ENCODE data around the gene CHRM1.
A peak's percentile ranks its signal among the peaks of the same experiment; 100 is the strongest.
"Not testable (repeated sequence)": the region's sequence is repeated elsewhere in the genome, so short reads cannot be mapped to it uniquely, and the experiment has no call there.

The CHRM1 gene

GRCh38 chr11:62937528-62937927 lies 16.4 kb upstream of the CHRM1 start:
- not testable (repeated sequence) for H3K27me3 ChIP-seq (ENCODE audit: insufficient read depth, low read length); H3K27ac ChIP-seq (ENCODE audit: low read depth, low read length); H3K9me3 ChIP-seq (ENCODE audit: insufficient read depth, low read depth, low read length); H3K4me3 ChIP-seq (ENCODE audit: low read length); H3K4me1 ChIP-seq (ENCODE audit: insufficient read depth, low read length); H3K36me3 ChIP-seq (ENCODE audit: insufficient read depth, low read length); H3K9ac ChIP-seq (ENCODE audit: low read depth, low read length)
- 91% methylated on average over 2 of the region's 2 CpGs for WGBS

GRCh38 chr11:62934496-62934785 lies 13.3 kb upstream of the CHRM1 start:
- Histone ChIP-seq H3K9ac (ENCODE audit: low read depth, low read length) (no peak overlapping the region), H3K27ac (ENCODE audit: low read depth, low read length) (no peak overlapping the region), H3K4me3 (ENCODE audit: low read length) (no peak overlapping the region), H3K9me3 (ENCODE audit: insufficient read depth, low read depth, low read length) (0 out of 2 replicates have a peak, but pooled peaks cover 3% of the 10 kb centered on the region), H3K4me1 (ENCODE audit: insufficient read depth, low read length) (peaks cover 5% of the 10 kb centered on the region; the same call in 1 of the 2 replicates), H3K27me3 (ENCODE audit: insufficient read depth, low read length) (peaks cover 4% of the 10 kb centered on the region; the same call in 1 of the 2 replicates), H3K36me3 (ENCODE audit: insufficient read depth, low read length) (no peaks in the 10 kb centered on the region)
- WGBS, result no CpG with 5 or more reads among the region's 1 CpG

- H3K9me3 ChIP-seq (ENCODE audit: insufficient read depth, low read depth, low read length), result 0 out of 2 replicates have a peak, but pooled peaks cover 3% of the 10 kb centered on the region
- no peak overlapping the region for H3K9ac ChIP-seq (ENCODE audit: low read depth, low read length)
- peaks cover 9% of the 10 kb centered on the region for H3K27me3 ChIP-seq (ENCODE audit: insufficient read depth, low read length)
- WGBS, result 95% methylated on average over 5 of the region's 5 CpGs
- no peak overlapping the region for H3K4me3 ChIP-seq (ENCODE audit: low read length)
- H3K4me1 ChIP-seq (ENCODE audit: insufficient read depth, low read length), result peaks cover 5% of the 10 kb centered on the region; the same call in 1 of the 2 replicates
- no peak overlapping the region for H3K27ac ChIP-seq (ENCODE audit: low read depth, low read length)
- no peaks in the 10 kb centered on the region for H3K36me3 ChIP-seq (ENCODE audit: insufficient read depth, low read length)
These were observed 12.8 kb upstream of the CHRM1 start for GRCh38 chr11:62933750-62934495.

GRCh38 chr11:62933285-62933684 lies 12.1 kb upstream of the CHRM1 start:
- 86% methylated on average over 13 of the region's 13 CpGs for WGBS
- H3K27me3 ChIP-seq (ENCODE audit: insufficient read depth, low read length), result peaks cover 16% of the 10 kb centered on the region
- H3K9ac ChIP-seq (ENCODE audit: low read depth, low read length), result no peak overlapping the region
- peaks cover 5% of the 10 kb centered on the region; the same call in 1 of the 2 replicates for H3K4me1 ChIP-seq (ENCODE audit: insufficient read depth, low read length)
- no peak overlapping the region for H3K27ac ChIP-seq (ENCODE audit: low read depth, low read length)
- 0 out of 2 replicates have a peak, but pooled peaks cover 3% of the 10 kb centered on the region for H3K9me3 ChIP-seq (ENCODE audit: insufficient read depth, low read depth, low read length)
- no peak overlapping the region for H3K4me3 ChIP-seq (ENCODE audit: low read length)
- H3K36me3 ChIP-seq (ENCODE audit: insufficient read depth, low read length), result no peaks in the 10 kb centered on the region

- Histone ChIP-seq H3K27me3 (ENCODE audit: insufficient read depth, low read length) (peaks cover 32% of the 10 kb centered on the region), H3K9ac (ENCODE audit: low read depth, low read length) (no peak overlapping the region), H3K9me3 (ENCODE audit: insufficient read depth, low read depth, low read length) (no peaks in the 10 kb centered on the region), H3K27ac (ENCODE audit: low read depth, low read length) (peak overlapping the region; percentile 13; the same call in 1 of the 2 replicates), H3K4me3 (ENCODE audit: low read length) (no peak overlapping the region), H3K36me3 (ENCODE audit: insufficient read depth, low read length) (no peaks in the 10 kb centered on the region), H3K4me1 (ENCODE audit: insufficient read depth, low read length) (peaks cover 14% of the 10 kb centered on the region)
- WGBS, result 29% methylated on average over 8 of the region's 8 CpGs
These were observed 10.5 kb upstream of the CHRM1 start for GRCh38 chr11:62931499-62932278.

DNA sequence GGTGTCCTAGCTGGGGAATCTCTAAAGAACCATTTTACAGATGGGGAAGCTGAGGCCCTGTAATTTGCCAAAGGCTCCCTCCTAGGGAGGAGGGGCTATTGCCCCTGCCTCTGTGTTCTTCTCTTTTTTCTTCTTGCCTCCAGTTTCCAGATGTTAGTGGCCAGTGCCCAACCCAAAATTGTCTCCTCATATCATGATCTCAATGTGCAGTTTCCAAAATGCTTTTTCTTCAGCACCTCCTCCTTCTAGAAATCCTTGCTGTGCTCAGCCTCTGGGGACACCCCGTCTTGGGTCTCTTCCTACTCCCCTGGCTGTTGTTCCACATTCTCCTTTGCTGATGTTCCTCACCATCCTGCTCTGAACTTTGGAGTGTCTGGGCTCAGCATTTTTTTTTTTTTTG lies 9.5 kb upstream of the CHRM1 start:
- H3K4me3 ChIP-seq (ENCODE audit: low read length), result no peak overlapping the region
- H3K36me3 ChIP-seq (ENCODE audit: insufficient read depth, low read length), result no peaks in the 10 kb centered on the region
- WGBS, result 91% methylated on average over 1 of the region's 1 CpG
- peaks cover 42% of the 10 kb centered on the region for H3K27me3 ChIP-seq (ENCODE audit: insufficient read depth, low read length)
- no peak overlapping the region for H3K9ac ChIP-seq (ENCODE audit: low read depth, low read length)
- H3K4me1 ChIP-seq (ENCODE audit: insufficient read depth, low read length), result peaks cover 14% of the 10 kb centered on the region
- H3K27ac ChIP-seq (ENCODE audit: low read depth, low read length), result no peak overlapping the region
- H3K9me3 ChIP-seq (ENCODE audit: insufficient read depth, low read depth, low read length), result no peaks in the 10 kb centered on the region

GRCh38 chr11:62930157-62930556 lies 9.0 kb upstream of the CHRM1 start:
- Histone ChIP-seq H3K9ac (ENCODE audit: low read depth, low read length) (no peak overlapping the region), H3K27ac (ENCODE audit: low read depth, low read length) (no peak overlapping the region), H3K9me3 (ENCODE audit: insufficient read depth, low read depth, low read length) (no peaks in the 10 kb centered on the region), H3K27me3 (ENCODE audit: insufficient read depth, low read length) (peaks cover 47% of the 10 kb centered on the region), H3K4me3 (ENCODE audit: low read length) (no peak overlapping the region), H3K4me1 (ENCODE audit: insufficient read depth, low read length) (peaks cover 14% of the 10 kb centered on the region), H3K36me3 (ENCODE audit: insufficient read depth, low read length) (no peaks in the 10 kb centered on the region)
- 88% methylated on average over 3 of the region's 4 CpGs for WGBS

- Histone ChIP-seq H3K36me3 (ENCODE audit: insufficient read depth, low read length) (no peaks in the 10 kb centered on the region), H3K9me3 (ENCODE audit: insufficient read depth, low read depth, low read length) (no peaks in the 10 kb centered on the region), H3K27ac (ENCODE audit: low read depth, low read length) (no peak overlapping the region), H3K4me1 (ENCODE audit: insufficient read depth, low read length) (peaks cover 14% of the 10 kb centered on the region), H3K27me3 (ENCODE audit: insufficient read depth, low read length) (peaks cover 68% of the 10 kb centered on the region), H3K4me3 (ENCODE audit: low read length) (no peak overlapping the region), H3K9ac (ENCODE audit: low read depth, low read length) (no peak overlapping the region)
- whole genome bisulfite sequencing, result 34% methylated on average over 13 of the region's 13 CpGs
These were observed 6.8 kb upstream of the CHRM1 start for GRCh38 chr11:62928011-62928410.

DNA sequence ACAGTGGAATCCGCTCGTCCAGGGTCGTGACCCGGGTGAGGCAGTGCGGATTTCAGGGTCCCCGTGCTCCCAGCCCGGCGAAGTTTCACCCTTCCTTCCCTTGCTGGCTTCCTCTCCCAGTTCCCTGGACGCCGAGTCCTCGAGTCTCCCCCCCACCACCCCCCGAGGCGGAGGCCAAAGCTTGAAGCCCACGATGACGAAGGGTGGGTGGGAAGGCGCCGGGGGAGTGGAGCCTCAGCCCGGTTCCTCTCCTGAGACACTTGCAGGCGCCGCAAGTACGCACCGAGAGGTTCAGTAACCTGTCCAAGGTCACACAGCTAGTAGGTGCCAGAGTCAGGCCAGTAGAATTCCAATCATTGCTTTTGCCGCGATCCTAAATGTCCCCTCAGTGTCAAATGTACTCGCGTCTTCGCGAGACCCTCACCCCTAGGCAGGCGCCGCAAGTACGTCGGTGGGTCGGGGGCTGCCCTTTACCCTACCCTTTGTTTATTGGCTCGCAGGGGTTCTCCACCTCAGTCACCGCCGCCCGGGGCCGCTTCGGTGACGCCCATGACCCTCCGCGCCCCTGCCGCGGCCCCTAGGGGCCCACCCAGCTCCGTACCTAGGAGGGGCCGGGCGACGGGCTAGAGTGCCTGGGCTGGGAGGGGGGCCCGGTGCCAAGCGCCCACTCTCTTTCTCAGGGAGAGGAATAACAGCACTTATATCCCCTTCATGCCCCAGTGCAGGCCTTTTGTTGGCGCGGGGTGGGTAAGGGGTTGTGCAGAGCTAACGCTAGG lies 5.7 kb upstream of the CHRM1 start:
- no peak overlapping the region for H3K27ac ChIP-seq (ENCODE audit: low read depth, low read length)
- H3K9ac ChIP-seq (ENCODE audit: low read depth, low read length), result no peak overlapping the region
- peak overlapping the region; percentile 65 for H3K4me3 ChIP-seq (ENCODE audit: low read length)
- H3K4me1 ChIP-seq (ENCODE audit: insufficient read depth, low read length), result peaks cover 12% of the 10 kb centered on the region
- 5% methylated on average over 47 of the region's 53 CpGs for WGBS
- H3K27me3 ChIP-seq (ENCODE audit: insufficient read depth, low read length), result peaks cover 79% of the 10 kb centered on the region
- H3K36me3 ChIP-seq (ENCODE audit: insufficient read depth, low read length), result no peaks in the 10 kb centered on the region
- H3K9me3 ChIP-seq (ENCODE audit: insufficient read depth, low read depth, low read length), result no peaks in the 10 kb centered on the region

- peak overlapping the region; percentile 65 for H3K4me3 ChIP-seq (ENCODE audit: low read length)
- H3K9me3 ChIP-seq (ENCODE audit: insufficient read depth, low read depth, low read length), result no peaks in the 10 kb centered on the region
- no peak overlapping the region for H3K27ac ChIP-seq (ENCODE audit: low read depth, low read length)
- peak overlapping the region; percentile 42; the same call in 1 of the 2 replicates for H3K9ac ChIP-seq (ENCODE audit: low read depth, low read length)
- H3K27me3 ChIP-seq (ENCODE audit: insufficient read depth, low read length), result peaks cover 79% of the 10 kb centered on the region
- WGBS, result under 1% methylated on average over 71 of the region's 71 CpGs
- H3K4me1 ChIP-seq (ENCODE audit: insufficient read depth, low read length), result peaks cover 9% of the 10 kb centered on the region
- H3K36me3 ChIP-seq (ENCODE audit: insufficient read depth, low read length), result no peaks in the 10 kb centered on the region
These were observed 4.8 kb upstream of the CHRM1 start for GRCh38 chr11:62925745-62926679.

Measured in HUES64 (cell line).